ENCODE data around the gene EDEM3.
"Not testable (repeated sequence)": the region's sequence is repeated elsewhere in the genome, so short reads cannot be mapped to it uniquely, and the experiment has no call there.

Gene EDEM3

DNA sequence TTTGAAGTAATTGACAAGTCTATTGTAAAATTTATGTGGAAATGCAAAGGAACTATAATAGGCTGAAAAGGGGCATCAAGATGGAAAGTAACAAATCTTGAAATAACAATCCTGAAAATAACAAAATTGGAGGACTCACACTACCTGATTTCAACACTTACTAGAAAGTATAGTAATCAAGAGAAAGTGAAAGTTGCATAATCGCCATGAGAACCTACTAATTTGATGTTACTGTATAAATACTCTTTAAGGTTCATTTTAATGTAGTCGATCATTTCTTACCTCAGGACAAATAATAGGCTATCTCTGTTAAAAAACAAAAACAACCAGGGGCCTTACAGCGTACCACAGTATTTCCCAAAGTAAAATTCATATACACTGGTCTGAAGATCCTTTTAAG is 71.7 kb downstream of the EDEM3 start:
- no peak overlapping the region for H3K9ac ChIP-seq (ENCODE audit: low read depth in 1 of 2, low read length in 2 of 2)
- no peaks in the 10 kb centered on the region for H3K27me3 ChIP-seq (ENCODE audit: control insufficient read depth in 2 of 2, insufficient read depth in 2 of 2, low read length in 2 of 2)
- no peak overlapping the region for H3K27ac ChIP-seq (ENCODE audit: low read depth in 2 of 2, low read length in 2 of 2)

DNA sequence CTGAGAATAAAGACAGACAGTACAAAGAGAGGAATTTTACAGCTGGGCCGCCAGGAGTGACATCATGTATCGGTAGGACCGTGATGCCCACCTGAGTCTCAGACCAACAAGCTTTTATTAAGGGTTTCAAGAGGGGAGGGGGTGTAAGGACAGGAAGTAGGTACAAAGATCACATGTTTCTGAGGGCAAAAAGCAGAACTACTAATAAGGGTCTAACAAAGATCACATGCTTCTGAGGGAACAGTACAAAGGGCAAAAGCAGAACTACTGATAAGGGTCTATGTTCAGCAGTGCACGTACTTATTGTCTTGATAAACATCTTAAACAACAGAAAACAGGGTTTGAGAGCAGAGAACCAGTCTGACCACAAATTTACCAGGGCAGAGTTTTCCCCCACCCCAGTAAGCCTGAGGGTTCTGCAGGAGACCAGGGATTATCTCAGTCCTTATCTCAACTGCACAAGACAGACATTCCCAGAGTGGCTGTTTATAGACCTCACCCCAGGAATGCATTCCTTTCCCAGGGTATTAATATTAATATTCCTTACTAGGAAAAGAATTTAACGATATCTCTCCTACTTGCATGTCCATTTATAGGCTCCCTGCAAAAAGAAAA is 73.9 kb downstream of the EDEM3 start:
- H3K9me3 ChIP-seq (ENCODE audit: control insufficient read depth in 2 of 2, low read length in 2 of 2); H3K36me3 ChIP-seq (ENCODE audit: control insufficient read depth in 2 of 2, insufficient read depth in 2 of 2, low read length in 2 of 2); H3K9ac ChIP-seq (ENCODE audit: low read depth in 1 of 2, low read length in 2 of 2); H3K4me1 ChIP-seq (ENCODE audit: control insufficient read depth in 2 of 2, insufficient read depth in 2 of 2, low read length in 2 of 2); H3K4me3 ChIP-seq (ENCODE audit: low read length in 2 of 2); H3K27me3 ChIP-seq (ENCODE audit: control insufficient read depth in 2 of 2, insufficient read depth in 2 of 2, low read length in 2 of 2); H3K27ac ChIP-seq (ENCODE audit: low read depth in 2 of 2, low read length in 2 of 2): not testable (repeated sequence)

More for the DNA sequence above, 71.7 kb downstream of the EDEM3 start:
- Histone ChIP-seq H3K4me3 (ENCODE audit: low read length in 2 of 2) (no peak overlapping the region), H3K9me3 (ENCODE audit: control insufficient read depth in 2 of 2, low read length in 2 of 2) (peaks cover 0 to 3% of the 10 kb centered on the region in 2 donors), H3K36me3 (ENCODE audit: control insufficient read depth in 2 of 2, insufficient read depth in 2 of 2, low read length in 2 of 2) (no peaks in the 10 kb centered on the region), H3K4me1 (ENCODE audit: control insufficient read depth in 2 of 2, insufficient read depth in 2 of 2, low read length in 2 of 2) (no peaks in the 10 kb centered on the region)

DNA sequence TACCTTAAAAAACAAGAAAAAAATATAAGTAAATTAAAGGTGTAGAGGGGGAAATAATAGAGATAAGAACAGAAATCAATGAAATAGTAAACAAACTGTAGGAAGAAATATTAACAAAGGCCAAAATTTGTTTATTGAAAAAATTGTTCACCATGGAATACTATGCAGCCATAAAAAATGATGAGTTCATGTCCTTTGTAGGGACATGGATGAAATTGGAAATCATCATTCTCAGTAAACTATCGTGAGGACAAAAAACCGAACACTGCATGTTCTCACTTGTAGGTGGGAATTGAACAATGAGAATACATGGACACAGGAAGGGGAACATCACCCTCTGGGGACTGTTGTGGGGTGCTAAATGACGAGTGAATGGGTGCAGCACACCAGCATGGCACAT is 75.2 kb downstream of the EDEM3 start:
- H3K27ac ChIP-seq (ENCODE audit: low read depth in 2 of 2, low read length in 2 of 2); H3K36me3 ChIP-seq (ENCODE audit: control insufficient read depth in 2 of 2, insufficient read depth in 2 of 2, low read length in 2 of 2); H3K4me3 ChIP-seq (ENCODE audit: low read length in 2 of 2); H3K9me3 ChIP-seq (ENCODE audit: control insufficient read depth in 2 of 2, low read length in 2 of 2); H3K4me1 ChIP-seq (ENCODE audit: control insufficient read depth in 2 of 2, insufficient read depth in 2 of 2, low read length in 2 of 2); H3K27me3 ChIP-seq (ENCODE audit: control insufficient read depth in 2 of 2, insufficient read depth in 2 of 2, low read length in 2 of 2); H3K9ac ChIP-seq (ENCODE audit: low read depth in 1 of 2, low read length in 2 of 2): not testable (repeated sequence)

DNA sequence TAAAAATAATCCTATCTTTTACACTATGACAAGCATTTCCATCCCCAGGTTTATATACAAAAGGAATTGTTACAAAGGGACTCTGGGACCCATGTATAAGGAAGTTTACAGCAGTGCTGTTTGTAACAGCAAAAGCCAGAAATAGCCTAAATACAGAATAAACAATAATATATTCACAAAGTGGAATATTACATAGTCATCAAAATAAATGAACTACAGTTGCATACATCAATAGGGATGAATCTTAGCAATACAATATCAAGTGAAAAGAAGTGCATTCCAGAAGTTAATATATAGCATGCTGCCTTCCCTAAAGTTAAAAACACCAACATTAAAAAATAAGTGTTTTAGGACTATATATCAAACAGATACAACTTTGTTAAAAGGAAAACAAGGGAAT is 77.3 kb downstream of the EDEM3 start:
- Histone ChIP-seq H3K4me1 (ENCODE audit: control insufficient read depth in 2 of 2, insufficient read depth in 2 of 2, low read length in 2 of 2) (no peaks in the 10 kb centered on the region), H3K9me3 (ENCODE audit: control insufficient read depth in 2 of 2, low read length in 2 of 2) (peaks cover 0 to 3% of the 10 kb centered on the region in 2 donors), H3K36me3 (ENCODE audit: control insufficient read depth in 2 of 2, insufficient read depth in 2 of 2, low read length in 2 of 2) (no peaks in the 10 kb centered on the region), H3K4me3 (ENCODE audit: low read length in 2 of 2) (no peak overlapping the region), H3K27ac (ENCODE audit: low read depth in 2 of 2, low read length in 2 of 2) (no peak overlapping the region), H3K27me3 (ENCODE audit: control insufficient read depth in 2 of 2, insufficient read depth in 2 of 2, low read length in 2 of 2) (no peaks in the 10 kb centered on the region), H3K9ac (ENCODE audit: low read depth in 1 of 2, low read length in 2 of 2) (no peak overlapping the region)

DNA sequence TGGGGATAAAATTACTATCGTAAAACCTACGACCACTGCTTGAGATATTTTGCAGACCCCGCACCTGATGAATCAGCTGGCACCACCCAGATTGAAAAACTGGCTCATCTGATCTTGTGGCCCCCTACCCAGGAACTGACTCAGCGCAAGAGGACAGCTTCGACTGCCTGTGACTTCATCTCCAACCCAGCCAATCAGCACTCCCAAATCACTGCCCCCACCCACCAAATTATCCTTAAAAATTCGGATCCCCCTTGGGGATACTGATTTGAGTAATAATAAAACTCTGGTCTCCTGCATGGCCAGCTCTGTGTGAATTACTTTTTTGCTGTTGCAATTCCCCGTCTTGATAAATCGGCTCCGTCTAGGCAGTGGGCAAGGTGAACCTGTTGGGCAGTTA is 81.4 kb downstream of the EDEM3 start:
- Histone ChIP-seq H3K9me3 (ENCODE audit: control insufficient read depth in 2 of 2, low read length in 2 of 2) (no peaks in the 10 kb centered on the region), H3K36me3 (ENCODE audit: control insufficient read depth in 2 of 2, insufficient read depth in 2 of 2, low read length in 2 of 2) (no peaks in the 10 kb centered on the region), H3K27me3 (ENCODE audit: control insufficient read depth in 2 of 2, insufficient read depth in 2 of 2, low read length in 2 of 2) (no peaks in the 10 kb centered on the region), H3K27ac (ENCODE audit: low read depth in 2 of 2, low read length in 2 of 2) (no peak overlapping the region), H3K9ac (ENCODE audit: low read depth in 1 of 2, low read length in 2 of 2) (no peak overlapping the region), H3K4me1 (ENCODE audit: control insufficient read depth in 2 of 2, insufficient read depth in 2 of 2, low read length in 2 of 2) (no peaks in the 10 kb centered on the region), H3K4me3 (ENCODE audit: low read length in 2 of 2) (no peak overlapping the region)

DNA sequence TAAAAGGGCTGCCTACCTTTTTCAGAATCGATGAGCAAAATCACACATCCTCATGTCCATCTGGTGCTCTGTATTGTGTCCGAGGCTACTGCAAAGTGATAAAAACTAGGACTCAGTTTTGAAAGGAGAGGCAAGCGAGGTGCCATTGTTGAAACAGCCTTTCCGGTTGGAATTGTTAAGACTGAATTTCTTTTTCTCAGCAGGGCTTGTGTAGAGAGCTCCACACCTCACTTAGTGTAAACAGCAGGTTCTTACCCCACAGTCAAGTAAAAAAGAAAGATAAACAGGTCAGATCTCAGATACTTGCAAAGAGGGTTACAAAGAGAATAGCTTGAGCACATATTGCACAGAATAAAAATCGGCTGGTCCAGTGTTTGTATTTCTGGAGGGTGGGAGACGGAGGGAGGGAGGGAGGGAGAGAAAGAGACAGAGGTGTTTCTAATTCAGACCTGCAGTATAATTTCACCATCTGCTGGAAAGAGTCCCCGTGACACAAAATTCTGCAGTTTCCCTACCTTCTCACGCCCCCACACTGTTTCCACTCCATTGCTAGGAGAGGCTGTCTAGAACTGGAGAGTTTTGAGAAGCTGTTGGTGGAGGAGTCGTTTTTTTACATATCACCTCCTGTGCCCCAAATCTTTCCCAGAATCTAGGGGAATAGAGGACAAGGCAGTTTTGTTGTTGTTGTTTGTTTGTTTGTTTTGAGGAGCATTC is 82.5 kb downstream of the EDEM3 start:
- H3K4me1 ChIP-seq (ENCODE audit: control insufficient read depth in 2 of 2, insufficient read depth in 2 of 2, low read length in 2 of 2): no peaks in the 10 kb centered on the region
- H3K4me3 ChIP-seq (ENCODE audit: low read length in 2 of 2): no peak overlapping the region
- no peaks in the 10 kb centered on the region for H3K27me3 ChIP-seq (ENCODE audit: control insufficient read depth in 2 of 2, insufficient read depth in 2 of 2, low read length in 2 of 2)
- H3K36me3 ChIP-seq (ENCODE audit: control insufficient read depth in 2 of 2, insufficient read depth in 2 of 2, low read length in 2 of 2): no peaks in the 10 kb centered on the region
- no peaks in the 10 kb centered on the region for H3K9me3 ChIP-seq (ENCODE audit: control insufficient read depth in 2 of 2, low read length in 2 of 2)
- H3K27ac ChIP-seq (ENCODE audit: low read depth in 2 of 2, low read length in 2 of 2): no peak overlapping the region
- H3K9ac ChIP-seq (ENCODE audit: low read depth in 1 of 2, low read length in 2 of 2): no peak overlapping the region

DNA sequence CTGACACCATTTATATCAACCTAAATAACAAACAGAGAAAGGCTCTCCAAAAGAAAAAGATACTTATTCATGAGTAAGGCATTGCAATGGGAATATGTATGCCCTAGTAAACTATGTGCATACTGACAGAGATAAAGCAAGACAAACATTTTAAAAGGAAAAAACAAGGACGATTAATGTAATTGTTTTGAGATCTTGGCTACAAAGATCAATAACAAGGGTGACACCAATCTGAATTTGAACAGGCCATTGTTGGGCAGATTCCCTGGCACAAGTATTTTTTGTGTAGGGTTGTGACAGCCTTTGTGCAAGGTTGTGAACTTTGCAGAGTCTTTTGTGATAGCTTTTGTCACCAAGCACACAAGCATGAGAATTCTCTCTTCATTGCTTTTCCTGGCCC is 85.3 kb downstream of the EDEM3 start:
- H3K27ac ChIP-seq (ENCODE audit: low read depth in 2 of 2, low read length in 2 of 2): no peak overlapping the region
- no peak overlapping the region for H3K4me3 ChIP-seq (ENCODE audit: low read length in 2 of 2)
- peaks cover 0 to under 1% of the 10 kb centered on the region in 2 donors for H3K4me1 ChIP-seq (ENCODE audit: control insufficient read depth in 2 of 2, insufficient read depth in 2 of 2, low read length in 2 of 2)

DNA sequence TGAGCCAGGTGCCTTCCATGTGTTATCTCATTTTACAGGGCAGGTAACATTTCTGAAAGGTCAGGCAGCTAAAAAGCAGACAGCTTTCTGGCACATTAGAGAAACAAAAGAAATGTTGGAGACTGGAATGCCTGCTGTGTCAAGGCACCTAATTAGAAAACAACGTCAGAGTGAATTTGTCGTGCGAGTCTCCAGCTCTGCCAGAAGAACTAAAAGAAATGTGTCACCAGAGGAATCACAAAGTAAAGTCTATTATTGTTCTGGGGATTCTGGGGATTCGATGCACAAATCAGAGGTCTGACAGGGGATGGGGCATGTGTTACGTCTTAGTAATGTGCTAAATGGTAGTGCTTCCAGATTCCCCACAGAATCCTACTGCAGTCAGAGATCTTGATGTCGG is 89.3 kb downstream of the EDEM3 start:
- no peaks in the 10 kb centered on the region for H3K36me3 ChIP-seq (ENCODE audit: control insufficient read depth in 2 of 2, insufficient read depth in 2 of 2, low read length in 2 of 2)
- no peaks in the 10 kb centered on the region for H3K27me3 ChIP-seq (ENCODE audit: control insufficient read depth in 2 of 2, insufficient read depth in 2 of 2, low read length in 2 of 2)
- no peaks in the 10 kb centered on the region for H3K9me3 ChIP-seq (ENCODE audit: control insufficient read depth in 2 of 2, low read length in 2 of 2)
- H3K27ac ChIP-seq (ENCODE audit: low read depth in 2 of 2, low read length in 2 of 2): no peak overlapping the region
- no peak overlapping the region for H3K9ac ChIP-seq (ENCODE audit: low read depth in 1 of 2, low read length in 2 of 2)
- H3K4me1 ChIP-seq (ENCODE audit: control insufficient read depth in 2 of 2, insufficient read depth in 2 of 2, low read length in 2 of 2): peaks cover 3 to 17% of the 10 kb centered on the region in 2 donors
- no peak overlapping the region for H3K4me3 ChIP-seq (ENCODE audit: low read length in 2 of 2)

More for the DNA sequence above, 85.3 kb downstream of the EDEM3 start:
- H3K27me3 ChIP-seq (ENCODE audit: control insufficient read depth in 2 of 2, insufficient read depth in 2 of 2, low read length in 2 of 2): no peaks in the 10 kb centered on the region
- H3K36me3 ChIP-seq (ENCODE audit: control insufficient read depth in 2 of 2, insufficient read depth in 2 of 2, low read length in 2 of 2): no peaks in the 10 kb centered on the region
- H3K9ac ChIP-seq (ENCODE audit: low read depth in 1 of 2, low read length in 2 of 2): no peak overlapping the region
- H3K9me3 ChIP-seq (ENCODE audit: control insufficient read depth in 2 of 2, low read length in 2 of 2): no peaks in the 10 kb centered on the region

DNA sequence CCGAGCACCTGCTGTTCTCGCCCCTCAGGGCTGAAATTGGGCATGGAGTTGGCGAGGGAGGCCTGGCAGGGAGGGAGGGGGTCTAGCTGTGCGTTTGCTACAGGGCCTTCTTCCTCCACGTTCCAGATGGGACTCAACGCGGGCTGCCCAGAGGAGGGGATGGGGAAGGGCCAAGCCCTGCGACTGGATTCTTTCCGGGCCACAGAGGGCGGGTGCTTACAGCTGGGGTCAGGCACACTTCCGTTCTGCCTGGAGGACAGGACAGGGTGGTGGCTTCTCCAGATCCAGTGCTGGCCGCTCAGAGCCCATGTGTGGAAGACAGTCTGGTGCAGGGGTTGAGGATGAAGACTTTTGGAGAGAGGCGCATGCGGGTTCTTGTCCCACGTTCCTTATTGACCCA is 90.0 kb downstream of the EDEM3 start:
- H3K4me3 ChIP-seq (ENCODE audit: low read length in 2 of 2): no peak overlapping the region

DNA sequence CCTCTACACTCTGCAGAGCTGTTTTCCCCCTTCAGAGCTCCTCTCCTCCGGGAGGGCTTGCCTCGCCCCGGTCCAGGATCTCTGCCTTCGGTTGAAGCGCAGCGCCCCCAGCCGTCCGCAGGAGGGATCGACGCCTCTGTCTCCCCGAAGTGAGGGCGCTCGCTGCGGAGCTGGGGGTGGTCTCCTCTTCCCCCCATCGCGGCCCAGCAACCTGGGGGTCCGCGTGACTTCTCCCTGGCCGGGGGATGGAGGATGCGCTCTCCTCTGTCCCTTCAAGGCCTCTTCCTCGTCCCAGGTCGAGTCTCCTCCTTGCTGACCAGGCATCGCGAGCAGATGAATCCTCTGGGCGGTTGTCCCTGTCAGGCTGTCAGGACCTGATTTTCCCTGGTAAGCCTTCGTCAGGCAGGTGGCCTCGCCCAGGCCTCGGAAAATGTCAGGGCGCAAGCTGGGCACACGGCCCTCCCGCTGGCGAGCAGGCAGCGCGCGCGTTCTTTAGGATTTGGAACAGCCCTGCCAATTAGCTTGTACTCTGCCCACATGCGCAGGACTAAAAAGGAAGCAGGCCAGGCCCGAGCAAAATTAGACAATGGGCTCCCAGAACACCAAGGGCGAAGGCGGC is 90.5 kb downstream of the EDEM3 start:
- Histone ChIP-seq H3K9ac (ENCODE audit: low read depth in 1 of 2, low read length in 2 of 2) (peak overlapping the region; percentile 34 to 67), H3K36me3 (ENCODE audit: control insufficient read depth in 2 of 2, insufficient read depth in 2 of 2, low read length in 2 of 2) (no peaks in the 10 kb centered on the region), H3K9me3 (ENCODE audit: control insufficient read depth in 2 of 2, low read length in 2 of 2) (no peaks in the 10 kb centered on the region), H3K4me3 (ENCODE audit: low read length in 2 of 2) (peak overlapping the region; percentile 65 to 66), H3K27me3 (ENCODE audit: control insufficient read depth in 2 of 2, insufficient read depth in 2 of 2, low read length in 2 of 2) (no peaks in the 10 kb centered on the region), H3K4me1 (ENCODE audit: control insufficient read depth in 2 of 2, insufficient read depth in 2 of 2, low read length in 2 of 2) (peaks cover 3 to 17% of the 10 kb centered on the region in 2 donors), H3K27ac (ENCODE audit: low read depth in 2 of 2, low read length in 2 of 2) (no peak overlapping the region)

More for the DNA sequence above, 90.0 kb downstream of the EDEM3 start:
- H3K4me1 ChIP-seq (ENCODE audit: control insufficient read depth in 2 of 2, insufficient read depth in 2 of 2, low read length in 2 of 2): peaks cover 3 to 17% of the 10 kb centered on the region in 2 donors
- H3K9me3 ChIP-seq (ENCODE audit: control insufficient read depth in 2 of 2, low read length in 2 of 2): no peaks in the 10 kb centered on the region
- H3K27ac ChIP-seq (ENCODE audit: low read depth in 2 of 2, low read length in 2 of 2): no peak overlapping the region
- H3K9ac ChIP-seq (ENCODE audit: low read depth in 1 of 2, low read length in 2 of 2): no peak overlapping the region
- H3K36me3 ChIP-seq (ENCODE audit: control insufficient read depth in 2 of 2, insufficient read depth in 2 of 2, low read length in 2 of 2): no peaks in the 10 kb centered on the region
- no peaks in the 10 kb centered on the region for H3K27me3 ChIP-seq (ENCODE audit: control insufficient read depth in 2 of 2, insufficient read depth in 2 of 2, low read length in 2 of 2)

Measured in mucosa of rectum (tissue), 2 donors.